GM19239 (cell line): ENCODE results near the gene IMPG2.
"Not testable (repeated sequence)": the region's sequence is repeated elsewhere in the genome, so short reads cannot be mapped to it uniquely, and the experiment has no call there.

ENCODE experiments used
- DNase-seq: peaks from one replicate; pipeline ENCODE4 v3.0.0; 2011; ENCODE audit warnings: low spot score; ENCODE audit not compliant: insufficient read length
- FAIRE-seq: peaks from 2 replicates; lab custom pipeline; 2011; peaks lifted over from hg19 to GRCh38; lab: Jason Lieb, UNC

Gene IMPG2

GRCh38 chr3:101320475-101320874, at the start of gene IMPG2:
Gene IMPG2, minus strand, starts transcription at chr3:101320575. Its CDS starts 203 bp downstream, at chr3:101320372.
- FAIRE-seq = no peak

GRCh38 chr3:101362406-101362805, 42.0 kb upstream of the IMPG2 start:
- FAIRE-seq (no peak), DNase-seq (no peak)

More at GRCh38 chr3:101320475-101320874, at the start of gene IMPG2:
- no peak for DNase-seq

GRCh38 chr3:101351829-101352228, 31.5 kb upstream of the IMPG2 start:
- DNase-seq = no peak
- no peak for FAIRE-seq

- no peak for FAIRE-seq
- no peak for DNase-seq
These were observed 20.2 kb upstream of the IMPG2 start for GRCh38 chr3:101340591-101340990.

GRCh38 chr3:101333883-101334282, 13.5 kb upstream of the IMPG2 start:
- no peak for DNase-seq
- FAIRE-seq = no peak

GRCh38 chr3:101329016-101329673, 8.8 kb upstream of the IMPG2 start:
- no peak for DNase-seq
- FAIRE-seq = no peak

GRCh38 chr3:101325393-101326134, 5.2 kb upstream of the IMPG2 start:
- DNase-seq (no peak), FAIRE-seq (no peak)

- no peak for DNase-seq
These were observed 844 bp downstream of the IMPG2 start for GRCh38 chr3:101319531-101319930.

GRCh38 chr3:101312545-101312944, 7.8 kb downstream of the IMPG2 start:
- FAIRE-seq = no peak

More at GRCh38 chr3:101319531-101319930, 844 bp downstream of the IMPG2 start:
- no peak for FAIRE-seq

GRCh38 chr3:101311676-101312075, 8.7 kb downstream of the IMPG2 start:
- FAIRE-seq = no peak

More at GRCh38 chr3:101312545-101312944, 7.8 kb downstream of the IMPG2 start:
- DNase-seq = no peak

GRCh38 chr3:101310978-101311375, 9.4 kb downstream of the IMPG2 start:
- DNase-seq (no peak), FAIRE-seq (no peak)

More at GRCh38 chr3:101311676-101312075, 8.7 kb downstream of the IMPG2 start:
- DNase-seq = no peak

- FAIRE-seq, DNase-seq: not testable (repeated sequence)
These were observed 12.1 kb downstream of the IMPG2 start for GRCh38 chr3:101308147-101308772.

GRCh38 chr3:101303836-101304235, 16.5 kb downstream of the IMPG2 start:
- DNase-seq = no peak
- FAIRE-seq = no peak

GRCh38 chr3:101303089-101303731, 17.2 kb downstream of the IMPG2 start:
- FAIRE-seq (no peak), DNase-seq (no peak)

- FAIRE-seq (no peak), DNase-seq (no peak)
These were observed 20.3 kb downstream of the IMPG2 start for GRCh38 chr3:101300073-101300472.

- no peak for FAIRE-seq
- DNase-seq = no peak
These were observed 28.3 kb downstream of the IMPG2 start for GRCh38 chr3:101292027-101292426.

- FAIRE-seq (no peak), DNase-seq (no peak)
These were observed 32.1 kb downstream of the IMPG2 start for GRCh38 chr3:101288294-101288693.

GRCh38 chr3:101284757-101285156, 35.6 kb downstream of the IMPG2 start:
- no peak for FAIRE-seq

GRCh38 chr3:101281521-101282030, 38.8 kb downstream of the IMPG2 start:
- DNase-seq (no peak), FAIRE-seq (no peak)

More at GRCh38 chr3:101284757-101285156, 35.6 kb downstream of the IMPG2 start:
- no peak for DNase-seq

- no peak for DNase-seq
- FAIRE-seq = no peak
These were observed 40.5 kb downstream of the IMPG2 start for GRCh38 chr3:101279765-101280385.
